C4-2B (cell line): ENCODE results near the gene EFEMP1.

Source experiments
- H3K27ac ChIP-seq: fragments of 450-650 bp; 2 replicates; pipeline ENCODE4 v1.5.1; 2017
- CTCF ChIP-seq: fragments of 450-650 bp; conservative IDR thresholded peaks from 2 replicates; pipeline ENCODE4 v1.5.1; 2017; ENCODE audit warnings: mild to moderate bottlenecking
- ZFX ChIP-seq: fragments of 450-650 bp; IDR thresholded peaks from 2 replicates; pipeline ENCODE4 v1.6.1; 2017

Gene EFEMP1

GRCh38 chr2:55869637-55870325 lies 53.8 kb downstream of the EFEMP1 start:
- no peak overlapping the region for H3K27ac ChIP-seq
- TF ChIP-seq ZFX (no peak), CTCF (no peak)

GRCh38 chr2:55865096-55865835 lies 58.3 kb downstream of the EFEMP1 start:
- TF ChIP-seq ZFX, result no peak
- no peak for TF ChIP-seq CTCF
- H3K27ac ChIP-seq, result no peak overlapping the region

GRCh38 chr2:55864351-55865084 lies 59.1 kb downstream of the EFEMP1 start:
- no peak overlapping the region for H3K27ac ChIP-seq
- TF ChIP-seq ZFX (no peak), CTCF (no peak)

GRCh38 chr2:55862673-55863390 lies 60.8 kb downstream of the EFEMP1 start:
- no peak for TF ChIP-seq CTCF
- no peak for TF ChIP-seq ZFX
- no peak overlapping the region for H3K27ac ChIP-seq

GRCh38 chr2:55862246-55862645 lies 61.3 kb downstream of the EFEMP1 start:
- no peak overlapping the region for H3K27ac ChIP-seq
- TF ChIP-seq CTCF, result no peak
- TF ChIP-seq ZFX, result no peak

- TF ChIP-seq ZFX, result no peak
- no peak for TF ChIP-seq CTCF
- H3K27ac ChIP-seq, result no peak overlapping the region
Observed at GRCh38 chr2:55861733-55862132, 61.8 kb downstream of the EFEMP1 start.
